HG03066 (cell line): ENCODE data around the gene OSBP2.

Experiments used
- ATAC-seq: cut with Tn5 transposase; IDR thresholded peaks from one replicate; pipeline ENCODE4 v1.9.1; 2021; ENCODE audit warnings: low read depth; ENCODE audit not compliant: unreplicated experiment

Gene OSBP2

DNA sequence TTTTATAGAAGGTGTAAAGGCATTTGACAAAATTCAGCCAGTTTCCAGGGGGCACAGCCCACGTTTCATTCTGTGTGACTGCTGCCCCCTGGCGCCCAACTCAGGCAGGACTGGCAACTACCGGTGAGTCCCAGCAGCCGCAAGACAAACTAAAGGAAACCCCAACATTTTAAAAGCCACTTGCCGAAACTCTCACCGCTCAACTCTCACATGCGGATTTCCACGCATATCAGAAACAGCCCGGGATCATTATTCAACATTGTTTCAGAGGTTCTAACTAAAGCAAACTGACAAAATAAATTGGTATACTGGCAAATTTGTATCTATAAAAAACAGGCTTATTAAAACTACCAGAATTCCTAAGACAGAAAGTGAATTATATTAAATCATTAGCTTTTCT lies 225.7 kb downstream of the OSBP2 start:
- no peak for ATAC-seq

DNA sequence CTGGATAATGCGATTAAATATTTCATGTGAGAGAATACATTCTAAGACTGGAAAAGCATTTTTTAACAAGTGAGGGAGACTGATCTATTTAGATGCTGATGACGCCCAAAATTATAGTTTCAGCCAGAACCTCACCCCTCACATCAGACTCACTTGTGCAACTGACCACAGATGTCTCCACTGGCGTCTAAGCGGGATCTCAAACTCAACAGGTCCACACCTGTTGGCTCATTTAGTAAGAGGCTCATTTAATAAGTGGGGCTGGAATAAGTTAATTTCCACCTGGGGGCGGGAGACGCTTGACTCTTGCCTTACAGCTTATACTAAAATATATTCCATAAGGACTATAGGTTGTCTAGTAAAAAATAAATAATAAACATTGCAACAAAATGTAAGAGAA lies 226.4 kb downstream of the OSBP2 start:
- no peak for ATAC-seq

DNA sequence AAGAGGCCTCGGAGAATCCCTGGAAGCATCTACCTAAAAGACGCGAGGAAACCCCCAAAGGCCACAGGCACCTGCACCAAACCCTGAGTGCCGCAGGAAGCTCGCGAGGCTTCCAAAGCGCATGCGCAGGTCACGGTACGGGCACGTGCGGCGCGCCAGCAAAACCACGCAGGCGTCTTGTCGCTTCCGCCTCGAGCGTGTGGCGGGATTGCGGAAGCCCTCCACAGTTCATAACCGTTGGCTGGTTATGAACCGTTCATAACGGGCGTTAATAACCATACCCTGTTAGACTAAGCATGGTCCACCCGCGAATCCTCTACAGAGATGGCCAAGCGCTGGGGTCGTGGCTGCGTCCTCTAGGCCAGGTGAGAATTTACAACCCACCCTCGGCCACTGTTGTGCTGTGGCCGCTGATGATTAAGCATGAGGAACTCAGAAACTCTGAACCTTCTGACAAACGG lies 227.5 kb downstream of the OSBP2 start:
- ATAC-seq = no peak

DNA sequence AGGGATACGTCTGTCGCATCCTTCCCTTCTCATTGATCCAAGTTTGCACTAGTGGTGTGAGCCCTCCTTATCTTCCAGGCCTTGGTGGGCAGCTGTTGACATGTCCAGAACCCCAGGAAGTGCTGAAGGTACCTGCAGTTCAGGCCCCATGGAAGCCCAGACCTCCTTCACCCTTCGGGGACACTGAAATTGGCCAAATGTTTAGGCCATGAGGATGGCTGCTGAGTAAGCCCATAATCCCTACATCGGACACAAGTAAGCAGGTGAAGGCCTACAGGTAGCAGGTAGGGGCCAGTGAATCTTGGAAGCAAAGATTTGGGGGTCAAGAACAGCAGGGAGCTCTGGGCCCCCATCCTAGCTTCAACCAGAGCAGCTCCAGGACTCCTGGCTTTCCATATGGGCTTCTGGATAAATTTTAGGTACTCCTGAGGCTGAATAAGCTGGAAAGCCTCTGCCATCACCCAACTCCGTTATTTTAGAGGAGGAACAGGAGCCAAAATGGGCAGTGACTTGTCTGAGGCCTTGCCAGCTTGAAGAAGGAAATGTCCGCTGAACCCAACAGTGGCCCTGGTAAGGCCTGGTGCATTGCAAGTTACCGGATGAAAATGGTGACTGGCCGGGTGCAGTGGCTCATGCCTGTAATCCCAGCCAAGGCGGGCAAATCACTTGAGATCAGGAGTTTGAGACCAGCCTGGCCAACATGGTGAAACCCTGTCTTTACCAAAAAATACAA lies 228.7 kb downstream of the OSBP2 start:
- no peak for ATAC-seq

DNA sequence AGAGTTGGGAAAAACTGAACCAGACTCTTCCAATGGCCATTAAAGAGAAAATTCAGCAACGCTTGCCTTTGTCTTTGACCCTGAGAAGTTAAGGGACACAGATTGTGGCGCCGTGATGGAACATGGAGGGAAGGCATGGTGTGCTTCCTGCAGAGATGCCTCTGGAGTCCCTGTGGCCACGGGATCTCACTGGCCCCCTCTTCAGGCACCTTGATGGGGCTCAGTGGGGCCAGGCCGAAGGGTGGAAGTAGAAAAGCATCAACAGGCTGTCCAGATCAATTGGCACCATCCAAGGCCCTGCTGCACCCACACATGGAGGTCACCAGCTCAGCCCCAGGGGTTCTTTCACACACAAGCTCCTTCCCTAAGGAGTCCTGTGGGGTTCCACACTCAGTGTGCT lies 231.0 kb downstream of the OSBP2 start:
- ATAC-seq = no peak

- ATAC-seq = no peak
These were observed 232.0 kb downstream of the OSBP2 start for GRCh38 chr22:30926706-30927105.

GRCh38 chr22:30927806-30928205 lies 233.1 kb downstream of the OSBP2 start:
- ATAC-seq = no peak

DNA sequence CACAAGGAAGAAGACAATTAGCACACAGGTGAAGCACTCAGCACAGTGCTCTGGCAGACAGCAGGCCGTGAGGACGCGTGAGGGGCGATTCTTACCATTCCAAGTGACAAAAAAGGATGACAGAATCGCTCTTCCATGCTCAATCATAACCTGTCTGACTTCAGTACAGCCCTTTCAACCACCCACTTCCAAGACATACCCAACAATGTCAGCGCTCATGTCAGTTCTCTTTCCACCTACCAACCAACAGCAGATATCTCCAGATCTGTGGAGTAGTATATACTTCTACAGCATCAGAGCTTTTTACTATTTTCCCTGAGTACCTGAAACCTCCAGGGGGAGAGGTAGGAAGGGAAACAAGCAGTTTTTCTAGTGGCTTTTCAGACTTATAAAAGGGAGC lies 233.7 kb downstream of the OSBP2 start:
- no peak for ATAC-seq

GRCh38 chr22:30930228-30930627 lies 235.6 kb downstream of the OSBP2 start:
- ATAC-seq = no peak

GRCh38 chr22:30931541-30932300 lies 237.0 kb downstream of the OSBP2 start:
- no peak for ATAC-seq

DNA sequence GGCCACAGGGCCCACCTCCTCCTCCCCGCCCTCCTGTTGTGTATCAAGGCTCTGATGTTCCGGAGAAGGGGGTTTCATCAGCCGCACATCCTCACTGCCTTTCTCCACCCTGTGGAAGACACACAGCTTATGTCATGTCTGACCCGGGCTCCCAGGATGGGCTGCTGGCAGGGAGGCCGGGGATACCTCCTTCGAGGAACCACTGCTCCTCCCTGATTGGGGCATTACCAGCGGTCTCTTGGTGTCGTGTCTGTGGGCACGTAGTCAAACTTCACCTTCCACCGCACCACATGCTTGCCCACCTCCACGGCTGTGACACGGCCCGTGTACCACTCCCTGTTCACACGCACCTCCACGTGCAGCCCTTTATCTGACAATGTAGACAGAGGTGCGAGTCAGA lies 238.0 kb downstream of the OSBP2 start:
- ATAC-seq = no peak

DNA sequence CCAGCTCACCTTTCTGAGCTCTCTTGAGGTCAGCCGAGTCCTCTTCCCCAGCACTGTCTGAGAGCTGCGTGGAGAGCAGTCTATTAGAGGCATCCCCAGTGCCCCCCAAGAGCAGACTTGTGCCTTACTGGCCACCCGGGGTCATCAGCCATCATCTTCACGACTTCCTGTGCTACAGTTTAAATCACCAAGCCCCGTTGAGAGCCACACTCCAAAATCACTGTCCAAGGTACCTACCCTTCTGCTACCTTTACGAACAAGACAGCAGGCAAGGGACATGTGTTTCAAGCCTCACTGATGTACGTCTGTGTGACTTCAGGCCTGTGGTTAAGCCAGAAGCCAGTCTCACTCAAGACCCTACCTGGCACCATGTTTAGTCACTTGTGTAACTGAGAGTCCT lies 238.8 kb downstream of the OSBP2 start:
- no peak for ATAC-seq

DNA sequence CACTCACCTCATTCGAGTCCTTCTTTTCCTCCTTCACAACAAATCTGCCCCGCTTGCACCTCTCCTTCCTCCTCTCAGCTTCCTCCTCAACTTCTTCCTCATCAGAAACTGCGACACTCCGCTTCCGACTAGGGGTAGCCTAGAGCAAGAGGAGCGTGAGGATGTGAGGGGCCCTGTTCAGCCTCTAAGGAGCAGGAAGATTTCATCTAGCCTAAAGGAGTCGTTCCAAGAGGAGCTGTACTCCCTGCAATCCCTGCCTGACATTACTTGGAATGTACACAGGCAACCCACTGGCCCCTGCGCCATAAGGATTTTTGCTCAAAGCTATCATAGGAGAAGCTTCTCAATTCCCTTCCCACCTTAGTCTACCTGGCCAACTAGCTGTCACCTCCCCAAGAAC lies 239.4 kb downstream of the OSBP2 start:
- no peak for ATAC-seq

GRCh38 chr22:30940685-30941362 lies 246.2 kb downstream of the OSBP2 start:
- ATAC-seq = no peak

GRCh38 chr22:30941363-30941740 lies 246.7 kb downstream of the OSBP2 start:
- no peak for ATAC-seq

DNA sequence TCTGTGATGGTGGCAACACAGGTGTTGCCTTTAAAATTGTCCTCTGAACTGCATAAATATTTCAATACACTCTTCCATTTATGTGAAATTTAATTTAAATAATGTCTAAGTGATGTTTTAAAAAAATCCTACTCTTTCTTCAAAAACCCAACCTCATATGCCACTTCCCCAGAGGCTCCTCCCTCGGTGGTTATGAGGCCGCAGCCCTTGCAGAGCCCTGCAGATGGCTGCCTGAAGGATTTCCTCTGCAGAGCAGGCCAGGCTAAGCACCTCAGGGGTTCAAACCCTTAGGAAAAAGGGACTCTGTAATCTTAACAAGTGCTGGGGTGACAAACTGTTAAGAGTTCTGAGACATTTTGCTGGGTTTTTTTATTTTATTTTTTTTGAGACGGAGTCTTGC lies 248.7 kb downstream of the OSBP2 start:
- no peak for ATAC-seq

DNA sequence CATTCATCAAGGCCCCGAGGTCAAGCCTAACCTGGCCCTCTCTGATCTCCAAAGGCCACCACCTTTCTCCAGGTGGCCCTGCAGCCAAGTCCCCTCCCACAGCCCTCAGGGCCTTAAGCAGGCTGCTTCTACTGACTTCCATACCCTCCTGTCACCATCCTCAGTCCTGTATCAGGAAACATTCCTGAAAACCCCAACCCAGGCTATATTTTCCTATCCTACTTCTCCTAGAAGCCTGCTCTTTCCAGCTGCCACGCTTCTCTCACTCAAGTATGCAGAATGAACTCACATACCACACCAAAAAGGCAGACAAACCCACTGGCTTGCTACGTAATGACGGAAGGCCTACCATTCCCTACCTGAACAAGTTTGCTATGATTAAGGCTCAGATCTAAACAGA lies 250.3 kb downstream of the OSBP2 start:
- no peak for ATAC-seq

GRCh38 chr22:30945653-30946052 lies 251.0 kb downstream of the OSBP2 start:
- ATAC-seq = no peak

- ATAC-seq = no peak
These were observed 251.7 kb downstream of the OSBP2 start for GRCh38 chr22:30946354-30946753.

- ATAC-seq = no peak
These were observed 252.6 kb downstream of the OSBP2 start for GRCh38 chr22:30947173-30947815.

DNA sequence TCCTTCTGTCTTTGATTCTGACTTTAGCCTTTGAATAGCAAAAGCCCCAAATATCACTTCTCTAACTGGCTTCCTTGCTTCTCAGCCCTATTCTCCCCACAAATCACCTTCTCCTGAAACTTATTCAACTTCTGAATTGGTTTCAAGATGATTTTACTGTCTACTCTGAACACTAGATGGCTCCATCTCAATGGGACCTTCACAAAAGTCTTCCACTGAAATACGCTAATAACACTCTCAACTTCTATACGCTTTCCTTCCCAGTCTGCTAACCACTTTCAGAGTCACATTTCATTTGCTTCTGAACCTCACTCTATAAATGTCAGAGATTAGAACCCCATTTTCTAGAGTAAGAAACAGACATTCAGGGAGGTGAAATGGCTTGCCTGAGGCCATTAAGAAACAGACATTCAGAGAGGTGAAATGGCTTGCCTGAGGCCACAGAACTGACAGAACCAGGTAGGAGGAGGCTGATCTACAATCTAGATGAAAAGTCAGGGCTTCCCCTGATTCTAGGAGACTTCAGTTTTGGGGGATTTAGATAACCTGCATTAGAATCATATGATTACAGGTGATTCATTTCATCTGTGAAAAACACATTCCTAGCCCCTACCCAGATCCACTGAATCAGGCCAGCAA lies 253.3 kb downstream of the OSBP2 start:
- ATAC-seq = no peak
